PFSK-1 (cell line): ENCODE data around the gene KLHDC4.

Experiments
- FOXP2 ChIP-seq: optimal IDR thresholded peaks from 2 replicates; pipeline ENCODE3; 2011; ENCODE audit warnings: borderline replicate concordance, control low read depth, inconsistent platforms; ENCODE audit not compliant: insufficient read depth; ENCODE audit errors: extremely low read length, extremely low read depth
- POLR2AphosphoS5 ChIP-seq: IDR thresholded peaks from 2 replicates; pipeline ENCODE4 v1.6.1; 2012; ENCODE audit warnings: low read depth, mild to moderate bottlenecking, control low read depth, low read length, moderate library complexity
- SIN3A ChIP-seq: IDR thresholded peaks from 2 replicates; pipeline ENCODE4 v1.6.1; 2012; ENCODE audit warnings: mild to moderate bottlenecking, low read length, moderate library complexity, borderline replicate concordance; ENCODE audit not compliant: insufficient read depth

- no peak for TF ChIP-seq POLR2AphosphoS5
- TF ChIP-seq FOXP2: no peak
- TF ChIP-seq SIN3A: no peak
These were observed 14.7 kb upstream of the KLHDC4 start for GRCh38 chr16:87780385-87780989.
